ENCODE data around the gene FOXE1. TPM values are rescaled to one million over a fixed set of nuclear protein-coding genes. Genes with fewer than 3 reads are reported as not detected.

The FOXE1 gene
- total RNA-seq, 1 experiment from 2014 or later, result not detected

GRCh38 chr9:97830884-97831829 lies 21.9 kb upstream of the FOXE1 start:
- H3K36me3 ChIP-seq (ENCODE audit: insufficient read depth, low read length, poor library complexity, severe bottlenecking), result no peaks in the 10 kb centered on the region
- TF ChIP-seq CTCF (conservative IDR thresholded peaks at IDR 0.05; ENCODE audit: low read depth, low read length) (no peak), EZH2 (IDR thresholded peaks at IDR 0.05; ENCODE audit: borderline replicate concordance, low read depth, low read length, poor library complexity, severe bottlenecking) (no peak)
- H3K9me3 ChIP-seq (ENCODE audit: low read depth, low read length, poor library complexity, severe bottlenecking), result no peaks in the 10 kb centered on the region
- BruUV-seq (replicated peaks), result no TSS peak
- POLR2A ChIA-PET (ENCODE audit: low non-redundant PET), result no interaction called here
- CTCF ChIA-PET, result no interaction called here
- H3K4me1 ChIP-seq (ENCODE audit: insufficient read depth, low read length, poor library complexity, severe bottlenecking), result no peaks in the 10 kb centered on the region
- H3K4me3 ChIP-seq (ENCODE audit: low read depth, low read length, poor library complexity, severe bottlenecking), result no peak overlapping the region
- no peak for DNase-seq (ENCODE audit: low spot score)
- no peak overlapping the region for H3K27ac ChIP-seq (ENCODE audit: low read depth, low read length, poor library complexity, severe bottlenecking)
- H3K27me3 ChIP-seq (replicated peaks; ENCODE audit: insufficient read depth, low read depth, low read length, poor library complexity), result peaks cover 52% of the 10 kb centered on the region
- intact Hi-C loops (cut with micrococcal nuclease; ENCODE audit: unreplicated experiment), result no loop called here

- no peak for DNase-seq (ENCODE audit: low spot score)
- H3K4me1 ChIP-seq (ENCODE audit: insufficient read depth, low read length, poor library complexity, severe bottlenecking), result no peaks in the 10 kb centered on the region
- ChIA-PET CTCF (no interaction called here), POLR2A (ENCODE audit: low non-redundant PET) (no interaction called here)
- TF ChIP-seq CTCF (conservative IDR thresholded peaks at IDR 0.05; ENCODE audit: low read depth, low read length) (no peak), EZH2 (IDR thresholded peaks at IDR 0.05; ENCODE audit: borderline replicate concordance, low read depth, low read length, poor library complexity, severe bottlenecking) (no peak)
- intact Hi-C loops (cut with micrococcal nuclease; ENCODE audit: unreplicated experiment), result no loop called here
- H3K4me3 ChIP-seq (ENCODE audit: low read depth, low read length, poor library complexity, severe bottlenecking), result no peak overlapping the region
- no TSS peak for BruUV-seq (replicated peaks)
- no peak overlapping the region for H3K27ac ChIP-seq (ENCODE audit: low read depth, low read length, poor library complexity, severe bottlenecking)
- peaks cover 50% of the 10 kb centered on the region for H3K27me3 ChIP-seq (replicated peaks; ENCODE audit: insufficient read depth, low read depth, low read length, poor library complexity)
- no peaks in the 10 kb centered on the region for H3K9me3 ChIP-seq (ENCODE audit: low read depth, low read length, poor library complexity, severe bottlenecking)
- no peaks in the 10 kb centered on the region for H3K36me3 ChIP-seq (ENCODE audit: insufficient read depth, low read length, poor library complexity, severe bottlenecking)
Measured at GRCh38 chr9:97831843-97832636, 21.0 kb upstream of the FOXE1 start.

- H3K9me3 ChIP-seq (ENCODE audit: low read depth, low read length, poor library complexity, severe bottlenecking), result no peaks in the 10 kb centered on the region
- ChIA-PET CTCF (no interaction called here), POLR2A (ENCODE audit: low non-redundant PET) (interaction anchor here (0.7 kb wide), 1 partner anchor 37 kb away, joined by 4 read pairs; no protein-coding TSS in a partner anchor)
- intact Hi-C loops (cut with micrococcal nuclease; ENCODE audit: unreplicated experiment), result no loop called here
- no peak for DNase-seq (ENCODE audit: low spot score)
- H3K36me3 ChIP-seq (ENCODE audit: insufficient read depth, low read length, poor library complexity, severe bottlenecking), result no peaks in the 10 kb centered on the region
- TF ChIP-seq EZH2 (IDR thresholded peaks at IDR 0.05; ENCODE audit: borderline replicate concordance, low read depth, low read length, poor library complexity, severe bottlenecking), result no peak
- no peak for TF ChIP-seq CTCF (conservative IDR thresholded peaks at IDR 0.05; ENCODE audit: low read depth, low read length)
- BruUV-seq (replicated peaks), result no TSS peak
- H3K4me1 ChIP-seq (ENCODE audit: insufficient read depth, low read length, poor library complexity, severe bottlenecking), result no peaks in the 10 kb centered on the region
- H3K27me3 ChIP-seq (replicated peaks; ENCODE audit: insufficient read depth, low read depth, low read length, poor library complexity), result peaks cover 74% of the 10 kb centered on the region
- H3K27ac ChIP-seq (ENCODE audit: low read depth, low read length, poor library complexity, severe bottlenecking), result no peak overlapping the region
- H3K4me3 ChIP-seq (ENCODE audit: low read depth, low read length, poor library complexity, severe bottlenecking), result no peak overlapping the region
Measured at GRCh38 chr9:97840521-97840920, 12.5 kb upstream of the FOXE1 start.
